Progenitor cell of endocrine pancreas (in vitro differentiated cells): ENCODE measurements around the gene C3orf33. TPM values are rescaled to one million over a fixed set of nuclear protein-coding genes. Genes with fewer than 3 reads are reported as not detected.

Experiments used
- DNase-seq: peaks from one replicate; pipeline ENCODE4 v3.0.0; 2021; ENCODE audit warnings: low spot score; ENCODE audit not compliant: unreplicated experiment
- H3K27ac Mint-ChIP-seq: 2 replicates; pipeline ENCODE4 v1.8.0; 2021; ENCODE audit warnings: mild to moderate bottlenecking, moderate library complexity, mixed read lengths
- H3K27me3 Mint-ChIP-seq: 2 replicates; pipeline ENCODE4 v1.8.0; 2021; ENCODE audit warnings: mixed read lengths
- H3K36me3 Mint-ChIP-seq: 2 replicates; pipeline ENCODE4 v1.8.0; 2022; ENCODE audit warnings: mixed read lengths; ENCODE audit not compliant: insufficient read depth
- H3K4me1 Mint-ChIP-seq: 2 replicates; pipeline ENCODE4 v1.8.0; 2021; ENCODE audit warnings: low read depth, mixed read lengths
- H3K4me3 Mint-ChIP-seq: 2 replicates; pipeline ENCODE4 v1.8.0; 2021; ENCODE audit warnings: low read depth, mild to moderate bottlenecking, moderate library complexity, mixed read lengths
- H3K9me3 Mint-ChIP-seq: 2 replicates; pipeline ENCODE4 v1.8.0; 2021; ENCODE audit warnings: low read depth, mixed read lengths
- CTCF ChIP-seq: fragments of 200-600 bp; sonication (generic); IDR thresholded peaks from one replicate; pipeline ENCODE4 v1.5.0; 2021; ENCODE audit warnings: antibody characterized with exemption, mild to moderate bottlenecking; ENCODE audit not compliant: unreplicated experiment
- total RNA-seq: library from RNA; stranded (reverse); gene quantifications from 2 replicates; pipeline ENCODE4 v1.2.1, GENCODE V29; 2021

C3orf33 gene
- total RNA-seq, 1 donor from 2014 or later: 4.4 TPM

- peak; percentile 23 for DNase-seq
- Mint-ChIP-seq H3K27me3 (no peaks in the 10 kb centered on the region), H3K4me1 (peaks cover 22% of the 10 kb centered on the region), H3K9me3 (peaks cover 21% of the 10 kb centered on the region), H3K36me3 (peaks cover 19% of the 10 kb centered on the region), H3K27ac (peak overlapping the region; percentile 86), H3K4me3 (no peak overlapping the region)
- no peak for TF ChIP-seq CTCF
Observed at GRCh38 chr3:155714295-155714718, 91.8 kb downstream of the C3orf33 start.

Other genes with a start within 250 kb of the C3orf33 start
- gene PLCH1, start 61.2 kb downstream of the C3orf33 start, total RNA-seq: 13.6 and 14.2 TPM in 2 replicates
- 23.2 and 23.7 TPM in 2 replicates for gene SLC33A1, start 48.1 kb upstream of the C3orf33 start, total RNA-seq
- 74.5 and 76.0 TPM in 2 replicates for gene GMPS, start 64.4 kb upstream of the C3orf33 start, total RNA-seq